Prostate gland (tissue), 2 donors: ENCODE results near the gene CELSR3. TPM values are rescaled to one million over a fixed set of nuclear protein-coding genes. Genes with fewer than 3 reads are reported as not detected.
A peak's percentile ranks its signal among the peaks of the same experiment; 100 is the strongest.

Experiments
- DNase-seq: peaks from one replicate; pipeline ENCODE4 v3.0.0-alpha.2; 2019; ENCODE audit warnings: low spot score
- H3K27ac ChIP-seq, 2 donors: fragments of 200-600 bp; sonication (generic); 2 replicates each; pipeline ENCODE4 v1.5.1; 2017 to 2019
- H3K27me3 ChIP-seq: fragments of 200-600 bp; sonication (generic); replicated peaks from 2 replicates; pipeline ENCODE4 v1.5.1; 2019; ENCODE audit not compliant: insufficient read depth
- H3K36me3 ChIP-seq, 2 donors: fragments of 200-600 bp; sonication (generic); 1 replicate in 1 of 2; 2 replicates in 1 of 2; pipeline versions ENCODE4 v1.5.1 to v1.8.1; 2017 to 2019
- H3K4me1 ChIP-seq: fragments of 200-600 bp; sonication (generic); replicated peaks from 2 replicates; pipeline ENCODE4 v1.5.1; 2019
- H3K4me3 ChIP-seq, 2 donors: fragments of 200-600 bp; sonication (generic); 2 replicates each; pipeline ENCODE4 v1.5.1; 2017 to 2019
- H3K9me3 ChIP-seq: fragments of 200-600 bp; sonication (generic); 2 replicates; pipeline ENCODE4 v1.5.1; 2017
- CTCF ChIP-seq, 4 experiments: fragments of 200-600 bp in 2 of 4; fragments of 450-650 bp in 2 of 4; sonication (generic) in 2 of 4; IDR thresholded peaks; 1 replicate in 3 of 4; 2 replicates in 1 of 4; pipeline ENCODE4 v1.5.1; 2016 to 2019; ENCODE audit warnings: antibody characterized with exemption in 4 of 4, mild to moderate bottlenecking in 2 of 4, moderate library complexity in 2 of 4
- POLR2A ChIP-seq: fragments of 450-650 bp; IDR thresholded peaks from one replicate; pipeline ENCODE4 v1.6.1; 2016; ENCODE audit warnings: antibody characterized with exemption, mild to moderate bottlenecking
- POLR2AphosphoS5 ChIP-seq: sonication (generic); formaldehyde crosslinking; IDR thresholded peaks from one replicate; pipeline ENCODE4 v1.6.1; 2017; ENCODE audit warnings: antibody characterized with exemption
- WGBS: methylation state at CpG from one replicate; pipeline ENCODE4 v1.1.5; 2018; 5-methylcytosine and 5-hydroxymethylcytosine counted together
- intact Hi-C: fragments of 100-400 bp; cut with DNase I; formaldehyde crosslinking; loops from one replicate; pipeline ENCODE4 v1.14.2; 2022
- total RNA-seq, 2 donors: library from RNA; depleted of rRNA; stranded (reverse); fragments of >200 nt; gene quantifications; one replicate each; pipeline ENCODE4 v1.1.0, GENCODE V29; 2016

CELSR3 gene
- total RNA-seq, 2 donors from 2014 or later: 0.41 to 6.4 TPM

DNA sequence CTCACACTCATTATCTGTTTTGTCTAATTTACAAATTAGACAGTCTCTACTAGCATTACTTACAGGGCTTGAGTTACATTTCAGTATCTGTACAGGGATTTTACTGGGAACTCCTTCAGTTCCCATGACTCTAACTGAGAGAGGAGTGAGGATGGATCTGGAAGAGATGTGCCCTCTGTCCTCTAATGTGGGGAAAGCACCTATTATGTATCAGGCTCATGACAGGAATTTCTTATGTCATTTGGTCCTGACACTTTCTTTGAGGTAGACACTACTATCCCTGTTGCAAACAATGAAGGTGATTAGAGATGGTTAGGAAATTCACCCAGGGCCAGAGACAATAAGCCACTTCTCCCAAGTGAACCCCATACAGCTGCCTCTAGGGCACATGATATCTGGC lies 33.9 kb upstream of the CELSR3 start:
- H3K36me3 ChIP-seq: peaks cover 0 to 8% of the 10 kb centered on the region in 2 donors

GRCh38 chr3:48696156-48696555 lies 33.5 kb upstream of the CELSR3 start:
- Histone ChIP-seq H3K4me3 (no peak overlapping the region), H3K27ac (peak overlapping the region; percentile 74 to 76), H3K36me3 (peaks cover 0 to 8% of the 10 kb centered on the region in 2 donors), H3K27me3 (no peaks in the 10 kb centered on the region), H3K4me1 (peaks cover 5% of the 10 kb centered on the region), H3K9me3 (no peaks in the 10 kb centered on the region)
- no peak for DNase-seq
- intact Hi-C loops: no loop called here
- TF ChIP-seq POLR2AphosphoS5: no peak
- TF ChIP-seq CTCF (IDR thresholded peaks at IDR 0.05): no peak
- TF ChIP-seq POLR2A: no peak
- WGBS: 83% methylated on average over 5 of the region's 5 CpGs

More for the DNA sequence above, 33.9 kb upstream of the CELSR3 start:
- intact Hi-C loops: no loop called here
- Histone ChIP-seq H3K27ac (peak overlapping the region; percentile 74 to 76), H3K4me3 (no peak overlapping the region), H3K4me1 (peaks cover 5% of the 10 kb centered on the region), H3K9me3 (no peaks in the 10 kb centered on the region), H3K27me3 (no peaks in the 10 kb centered on the region)
- no peak for TF ChIP-seq CTCF (IDR thresholded peaks at IDR 0.05)
- TF ChIP-seq POLR2A: no peak
- no peak for TF ChIP-seq POLR2AphosphoS5
- DNase-seq: no peak

- peak; percentile 47 for DNase-seq
- H3K36me3 ChIP-seq: peaks cover 0 to 8% of the 10 kb centered on the region in 2 donors
- no peaks in the 10 kb centered on the region for H3K27me3 ChIP-seq
- peak overlapping the region; percentile 74 to 76 for H3K27ac ChIP-seq
- intact Hi-C loops: no loop called here
- peak overlapping the region; percentile 20 to 27 for H3K4me3 ChIP-seq
- TF ChIP-seq POLR2A: no peak
- TF ChIP-seq POLR2AphosphoS5: peak; percentile 21
- WGBS: 26% methylated on average over 9 of the region's 9 CpGs
- peaks cover 5% of the 10 kb centered on the region for H3K4me1 ChIP-seq
- no peaks in the 10 kb centered on the region for H3K9me3 ChIP-seq
Observed at GRCh38 chr3:48695393-48695753, 32.7 kb upstream of the CELSR3 start.

- TF ChIP-seq CTCF (IDR thresholded peaks at IDR 0.05): no peak
- TF ChIP-seq POLR2AphosphoS5: peak; percentile 53
- intact Hi-C loops: no loop called here
- 38% methylated on average over 23 of the region's 23 CpGs for WGBS
Observed at GRCh38 chr3:48694610-48695392, 32.1 kb upstream of the CELSR3 start.

DNA sequence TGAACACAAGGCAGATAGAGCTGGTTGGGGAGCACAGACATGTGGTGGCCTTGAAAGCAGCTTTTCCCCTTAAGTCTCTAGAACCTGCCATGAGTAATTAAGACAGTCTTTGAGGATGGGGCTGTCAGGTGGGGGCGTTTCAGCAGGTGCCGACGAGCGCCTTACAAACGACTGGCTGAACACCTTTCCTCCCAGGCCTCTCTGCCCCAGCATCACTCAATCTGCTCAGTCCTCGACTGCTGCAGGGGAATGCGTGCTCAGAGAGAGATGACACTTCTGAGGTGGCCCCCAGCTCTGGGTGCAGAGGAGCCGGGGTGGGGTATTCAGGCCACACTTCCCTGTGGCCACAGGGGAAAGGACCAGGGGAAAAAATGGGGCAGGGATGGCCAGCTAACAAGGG lies 31.1 kb upstream of the CELSR3 start:
- no peak for DNase-seq
- Histone ChIP-seq H3K4me1 (peaks cover 5% of the 10 kb centered on the region), H3K9me3 (no peaks in the 10 kb centered on the region), H3K36me3 (peaks cover 7 to 15% of the 10 kb centered on the region in 2 donors), H3K27me3 (no peaks in the 10 kb centered on the region), H3K4me3 (peak overlapping the region; percentile 20 to 27), H3K27ac (peak overlapping the region; percentile 74 to 76)
- intact Hi-C loops: no loop called here
- no peak for TF ChIP-seq POLR2A
- no peak for TF ChIP-seq POLR2AphosphoS5
- no peak for TF ChIP-seq CTCF (IDR thresholded peaks at IDR 0.05)
- WGBS: 73% methylated on average over 8 of the region's 8 CpGs

More at GRCh38 chr3:48694610-48695392, 32.1 kb upstream of the CELSR3 start:
- no peaks in the 10 kb centered on the region for H3K27me3 ChIP-seq
- peak; percentile 71 for DNase-seq
- peaks cover 0 to 8% of the 10 kb centered on the region in 2 donors for H3K36me3 ChIP-seq
- H3K9me3 ChIP-seq: no peaks in the 10 kb centered on the region
- H3K4me3 ChIP-seq: peak overlapping the region; percentile 20 to 27
- peak overlapping the region; percentile 74 to 76 for H3K27ac ChIP-seq
- H3K4me1 ChIP-seq: peaks cover 5% of the 10 kb centered on the region
